ENCODE data around the gene CD79B.

Gene CD79B

DNA sequence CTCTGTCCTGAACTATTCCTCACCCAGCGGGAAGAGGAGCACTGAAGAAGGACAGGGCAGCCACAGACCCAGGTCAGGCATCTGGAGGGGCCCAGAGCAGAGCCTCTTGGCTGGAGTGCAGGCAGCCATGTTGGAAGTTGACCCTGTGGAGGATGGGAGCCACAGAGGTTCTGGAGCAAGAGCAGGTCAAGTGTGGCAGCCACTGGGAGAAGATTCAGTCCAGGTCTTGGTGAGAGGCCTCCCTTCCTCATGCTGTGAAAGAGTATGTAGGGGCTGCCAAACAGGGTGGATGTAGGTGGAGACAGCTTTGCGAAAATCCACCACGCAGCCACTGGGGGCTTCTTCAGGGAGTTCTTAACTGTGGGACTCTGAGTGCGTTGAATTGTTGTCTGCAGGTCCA, 590 bp upstream of the CD79B start:
- no peak overlapping the region for H3K4me3 ChIP-seq (ENCODE audit: low read length)
- DNase-seq (ENCODE audit: low read depth), result no peak
- TF ChIP-seq, protein P1, sequence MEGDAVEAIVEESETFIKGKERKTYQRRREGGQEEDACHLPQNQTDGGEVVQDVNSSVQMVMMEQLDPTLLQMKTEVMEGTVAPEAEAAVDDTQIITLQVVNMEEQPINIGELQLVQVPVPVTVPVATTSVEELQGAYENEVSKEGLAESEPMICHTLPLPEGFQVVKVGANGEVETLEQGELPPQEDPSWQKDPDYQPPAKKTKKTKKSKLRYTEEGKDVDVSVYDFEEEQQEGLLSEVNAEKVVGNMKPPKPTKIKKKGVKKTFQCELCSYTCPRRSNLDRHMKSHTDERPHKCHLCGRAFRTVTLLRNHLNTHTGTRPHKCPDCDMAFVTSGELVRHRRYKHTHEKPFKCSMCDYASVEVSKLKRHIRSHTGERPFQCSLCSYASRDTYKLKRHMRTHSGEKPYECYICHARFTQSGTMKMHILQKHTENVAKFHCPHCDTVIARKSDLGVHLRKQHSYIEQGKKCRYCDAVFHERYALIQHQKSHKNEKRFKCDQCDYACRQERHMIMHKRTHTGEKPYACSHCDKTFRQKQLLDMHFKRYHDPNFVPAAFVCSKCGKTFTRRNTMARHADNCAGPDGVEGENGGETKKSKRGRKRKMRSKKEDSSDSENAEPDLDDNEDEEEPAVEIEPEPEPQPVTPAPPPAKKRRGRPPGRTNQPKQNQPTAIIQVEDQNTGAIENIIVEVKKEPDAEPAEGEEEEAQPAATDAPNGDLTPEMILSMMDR (IDR thresholded peaks at IDR 0.05; ENCODE audit: insufficient read depth, low read depth, low read length, missing control alignments), result no peak

DNA sequence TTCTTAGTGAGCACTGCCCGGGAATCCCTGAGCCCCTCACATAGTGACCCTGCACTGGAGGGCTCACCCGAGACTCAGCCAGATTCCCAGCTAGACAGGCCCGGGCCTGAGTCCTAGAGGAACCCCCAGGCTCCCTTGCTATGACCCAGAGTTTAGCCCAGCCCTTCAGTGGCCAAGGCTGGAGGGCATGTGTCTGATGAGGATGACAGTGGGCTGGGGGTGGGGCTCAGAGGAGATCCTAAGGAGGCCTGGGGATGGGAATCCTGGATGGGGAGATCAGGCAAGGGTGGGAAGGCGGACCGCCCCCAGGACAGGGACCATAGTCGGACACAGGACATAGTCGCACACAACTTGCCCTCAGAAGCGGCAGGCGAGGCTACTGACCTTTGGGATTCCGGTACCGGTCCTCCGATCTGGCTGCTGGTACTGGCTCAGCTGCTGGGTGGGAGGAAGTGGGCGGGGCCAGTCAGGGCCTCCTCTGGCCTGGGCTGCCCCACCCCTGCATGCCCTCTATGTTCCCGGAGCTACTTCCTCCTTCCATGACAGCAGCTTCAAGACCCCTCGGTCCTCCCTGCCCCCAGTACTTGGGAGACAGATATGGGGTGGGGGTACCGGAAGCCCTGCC, 1.1 kb downstream of the CD79B start:
- TF ChIP-seq, protein P1 (IDR thresholded peaks at IDR 0.05; ENCODE audit: insufficient read depth, low read depth, low read length, missing control alignments), result no peak
- H3K4me3 ChIP-seq (ENCODE audit: low read length), result no peak overlapping the region
- no peak for DNase-seq (ENCODE audit: low read depth)

DNA sequence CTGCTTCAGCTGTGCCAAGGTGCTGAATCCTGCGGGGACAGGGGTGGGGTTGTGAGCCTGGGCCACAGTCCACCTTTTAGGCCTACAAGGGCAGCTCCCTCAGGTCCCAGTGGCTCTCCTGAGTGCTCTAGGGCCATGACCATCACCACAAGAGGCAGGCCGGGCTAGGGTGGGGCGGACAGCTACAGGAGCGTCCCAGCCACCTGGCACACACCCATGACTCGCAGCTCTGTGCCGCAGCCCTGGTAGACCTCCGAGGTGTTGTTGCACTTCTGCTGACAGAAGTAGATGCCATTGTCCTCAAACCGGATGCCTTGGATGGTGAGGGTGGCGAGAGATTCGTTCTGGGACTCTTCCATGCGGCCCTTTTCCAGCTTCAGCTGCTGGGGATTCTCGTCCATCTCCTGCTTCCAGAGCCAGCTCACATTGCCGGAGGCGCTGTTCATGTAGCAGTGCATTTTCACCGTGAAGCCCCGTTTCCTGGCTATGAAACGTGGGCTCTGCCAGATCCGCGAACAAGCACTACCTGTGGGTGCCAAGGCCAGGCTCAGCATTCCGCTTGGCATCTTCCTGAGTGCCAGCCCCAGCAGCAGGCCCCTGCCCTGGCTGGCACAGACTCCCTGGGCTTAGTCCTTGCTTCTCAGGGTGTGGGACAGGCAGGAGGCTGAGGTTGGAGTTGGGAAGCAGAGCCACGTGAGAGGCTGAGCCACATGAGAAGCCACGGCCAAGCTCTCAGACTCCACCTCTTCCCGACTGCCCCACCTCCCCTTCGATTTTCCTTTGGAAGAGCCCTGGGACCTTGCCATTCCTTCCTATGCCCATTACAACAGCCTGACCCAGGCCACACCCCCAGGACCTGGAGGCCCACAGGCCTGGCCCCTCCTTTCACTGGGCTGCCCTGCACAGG, 2.0 kb downstream of the CD79B start:
- peak; percentile 55 for DNase-seq (ENCODE audit: low read depth)
- TF ChIP-seq, protein P1 (IDR thresholded peaks at IDR 0.05; ENCODE audit: insufficient read depth, low read depth, low read length, missing control alignments), result no peak
- H3K4me3 ChIP-seq (ENCODE audit: low read length), result no peak overlapping the region

DNA sequence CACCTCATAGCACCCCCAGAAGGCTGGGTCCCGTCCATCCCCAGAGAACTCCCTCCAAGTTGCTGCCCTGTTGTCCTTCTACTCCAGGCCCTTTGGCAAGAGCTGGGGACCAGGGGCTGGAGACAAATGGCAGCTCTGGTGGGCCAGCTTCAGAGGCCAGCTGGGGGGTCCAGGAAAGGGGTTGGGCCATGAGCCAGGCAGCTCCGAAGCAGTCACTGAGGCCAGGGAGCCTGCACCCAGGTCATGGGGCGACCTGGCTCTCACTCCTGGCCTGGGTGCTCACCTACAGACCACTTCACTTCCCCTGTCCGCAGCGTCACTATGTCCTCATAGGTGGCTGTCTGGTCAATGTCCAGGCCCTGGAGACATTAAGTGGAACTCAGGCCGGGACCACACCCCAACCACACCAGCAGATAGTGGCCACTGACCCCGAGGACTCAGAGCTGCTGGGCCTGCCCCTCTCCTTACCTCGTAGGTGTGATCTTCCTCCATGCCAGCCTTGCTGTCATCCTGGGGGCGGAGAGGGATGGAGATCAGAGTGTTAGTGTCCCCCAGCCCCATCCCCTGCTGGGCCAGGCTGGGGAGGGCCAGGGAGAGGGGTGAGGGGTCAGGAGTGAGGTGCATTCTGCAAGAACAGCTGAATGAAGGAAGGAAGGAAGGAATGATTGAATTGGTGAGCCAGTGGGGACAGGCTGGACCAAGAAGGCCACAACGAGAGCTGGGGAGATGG, 3.0 kb downstream of the CD79B start:
- TF ChIP-seq, protein P1 (IDR thresholded peaks at IDR 0.05; ENCODE audit: insufficient read depth, low read depth, low read length, missing control alignments), result no peak
- DNase-seq (ENCODE audit: low read depth), result no peak
- H3K4me3 ChIP-seq (ENCODE audit: low read length), result no peak overlapping the region

DNA sequence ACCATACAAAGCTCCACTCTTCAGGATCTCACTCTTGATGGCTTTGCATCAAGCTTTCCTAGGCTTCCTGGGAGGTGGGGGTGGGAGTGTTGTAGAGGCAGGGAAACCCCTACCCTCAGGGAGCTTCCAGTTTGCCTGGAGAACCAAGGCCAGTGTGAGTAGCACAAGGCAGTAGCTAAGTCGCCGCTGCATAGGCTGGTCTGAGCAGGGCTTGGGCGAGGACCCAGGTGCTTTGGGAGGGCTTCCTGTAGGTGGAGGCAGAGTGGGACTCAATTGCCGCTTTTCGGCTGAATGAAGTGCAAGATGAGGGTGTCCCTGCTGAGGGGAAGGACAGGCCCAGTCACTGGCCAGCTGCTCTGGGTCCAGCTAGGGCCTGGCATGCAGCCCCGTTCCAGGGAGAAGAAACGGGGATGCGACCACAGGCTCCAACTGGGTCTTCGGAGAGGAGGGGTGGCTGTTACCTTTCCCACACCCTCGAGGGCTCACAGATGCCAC, 3.9 kb downstream of the CD79B start:
- TF ChIP-seq, protein P1 (IDR thresholded peaks at IDR 0.05; ENCODE audit: insufficient read depth, low read depth, low read length, missing control alignments), result no peak
- H3K4me3 ChIP-seq (ENCODE audit: low read length), result no peak overlapping the region
- DNase-seq (ENCODE audit: low read depth), result no peak

DNA sequence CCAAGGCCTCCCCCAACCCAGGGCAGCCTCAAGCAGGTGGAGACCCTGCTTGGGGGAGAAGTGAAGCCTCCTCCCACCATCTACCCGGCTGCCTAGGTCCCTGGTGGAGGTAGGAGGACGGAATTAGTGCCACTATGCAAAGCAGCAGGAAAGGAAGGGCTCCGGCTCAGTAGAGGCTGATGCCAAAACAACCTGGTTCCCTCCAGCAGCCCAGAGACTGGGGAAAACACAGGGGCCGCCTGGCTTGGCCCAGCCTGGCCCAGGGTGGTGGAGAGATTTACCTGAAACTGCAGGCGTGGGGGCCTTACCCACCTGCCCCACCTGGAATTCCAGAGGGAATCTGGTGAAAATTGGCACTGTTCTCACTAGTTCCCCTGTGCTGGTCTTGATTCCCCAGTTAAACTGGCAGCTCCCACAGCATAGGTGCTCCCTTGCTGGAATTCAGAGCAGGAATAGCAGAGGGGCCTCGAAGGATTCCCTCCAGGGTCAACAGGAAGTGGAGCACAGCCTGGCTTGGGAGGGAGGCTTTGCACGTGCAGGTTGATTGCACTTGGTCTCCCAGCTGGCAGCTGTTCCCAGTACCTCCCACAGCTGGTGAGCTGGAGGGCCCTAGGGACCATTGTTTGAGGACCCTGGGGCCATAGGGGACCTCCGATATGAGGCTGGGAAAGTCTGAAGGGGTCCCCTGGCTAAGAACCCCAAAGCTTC, 4.5 kb downstream of the CD79B start:
- no peak overlapping the region for H3K4me3 ChIP-seq (ENCODE audit: low read length)
- no peak for DNase-seq (ENCODE audit: low read depth)
- TF ChIP-seq, protein P1 (IDR thresholded peaks at IDR 0.05; ENCODE audit: insufficient read depth, low read depth, low read length, missing control alignments), result no peak

Measured in epithelial cell of esophagus (primary cell).